H9 (cell line): ENCODE measurements around the gene DLST. TPM values are rescaled to one million over a fixed set of nuclear protein-coding genes. Genes with fewer than 3 reads are reported as not detected.

Experiments
- DNase-seq: peaks from one replicate; pipeline ENCODE4 v3.0.0-alpha.2; 2017
- H2AFZ ChIP-seq: one replicate; pipeline ENCODE4 v1.6.1; 2013; ENCODE audit warnings: mild to moderate bottlenecking, low read length, control low read depth, moderate library complexity
- H2AK5ac ChIP-seq: 2 replicates; pipeline ENCODE4 v1.6.1; 2013; ENCODE audit warnings: low read length, control low read depth, mixed read lengths; ENCODE audit not compliant: insufficient read length
- H2BK120ac ChIP-seq: one replicate; pipeline ENCODE4 v1.6.1; 2013; ENCODE audit warnings: low read depth, mild to moderate bottlenecking, low read length, control low read depth, inconsistent platforms; ENCODE audit not compliant: poor library complexity, severe bottlenecking
- H2BK12ac ChIP-seq: 2 replicates; pipeline ENCODE4 v1.6.1; 2013; ENCODE audit warnings: low read length, control low read depth, mixed read lengths, low read depth; ENCODE audit not compliant: insufficient read length
- H2BK15ac ChIP-seq: 2 replicates; pipeline ENCODE4 v1.6.1; 2013; ENCODE audit warnings: low read depth, low read length, control low read depth
- H2BK20ac ChIP-seq: one replicate; pipeline ENCODE4 v1.6.1; 2013; ENCODE audit warnings: low read depth, mild to moderate bottlenecking, low read length, control low read depth, inconsistent platforms; ENCODE audit not compliant: poor library complexity, severe bottlenecking
- H2BK5ac ChIP-seq: 2 replicates; pipeline ENCODE4 v1.6.1; 2013; ENCODE audit warnings: low read length, control low read depth, mixed read lengths; ENCODE audit not compliant: insufficient read length
- H3K14ac ChIP-seq: 2 replicates; pipeline ENCODE4 v1.6.1; 2013; ENCODE audit warnings: low read length, control low read depth; ENCODE audit not compliant: insufficient read depth
- H3K18ac ChIP-seq: 2 replicates; pipeline ENCODE4 v1.6.1; 2013; ENCODE audit warnings: low read depth, mild to moderate bottlenecking, mixed read lengths, low read length, control low read depth; ENCODE audit not compliant: insufficient read length
- H3K23ac ChIP-seq: 2 replicates; pipeline ENCODE4 v1.6.1; 2013; ENCODE audit warnings: low read length, control low read depth, mixed read lengths, low read depth; ENCODE audit not compliant: insufficient read length
- H3K23me2 ChIP-seq: 2 replicates; pipeline ENCODE4 v1.6.1; 2013; ENCODE audit warnings: low read depth, mild to moderate bottlenecking, mixed read lengths, low read length, control low read depth; ENCODE audit not compliant: insufficient read length, poor library complexity, severe bottlenecking
- H3K27ac ChIP-seq: 2 replicates; pipeline ENCODE4 v1.5.1; 2013; ENCODE audit warnings: low read length, control low read depth, mixed read lengths, low read depth; ENCODE audit not compliant: insufficient read length
- H3K27me3 ChIP-seq: 2 replicates; pipeline ENCODE4 v1.6.1; 2013; ENCODE audit warnings: low read length, control low read depth, inconsistent platforms; ENCODE audit not compliant: insufficient read depth
- H3K4ac ChIP-seq: 2 replicates; pipeline ENCODE4 v1.6.1; 2013; ENCODE audit warnings: low read depth, mild to moderate bottlenecking, control low read depth, inconsistent platforms, low read length, moderate library complexity
- H3K4me1 ChIP-seq: 2 replicates; pipeline ENCODE4 v1.6.1; 2013; ENCODE audit warnings: low read length, control low read depth, inconsistent platforms; ENCODE audit not compliant: insufficient read depth
- H3K4me2 ChIP-seq: 2 replicates; pipeline ENCODE4 v1.6.1; 2013; ENCODE audit warnings: low read length, control low read depth, mixed read lengths; ENCODE audit not compliant: insufficient read length, insufficient read depth
- H3K56ac ChIP-seq: 2 replicates; pipeline ENCODE4 v1.6.1; 2013; ENCODE audit warnings: low read depth, mild to moderate bottlenecking, mixed read lengths, low read length, control low read depth; ENCODE audit not compliant: insufficient read length
- H3K79me1 ChIP-seq: 2 replicates; pipeline ENCODE4 v1.6.1; 2013; ENCODE audit warnings: low read depth, mild to moderate bottlenecking, moderate library complexity, low read length, control low read depth, inconsistent platforms; ENCODE audit not compliant: insufficient read depth, poor library complexity, severe bottlenecking
- H3K79me2 ChIP-seq: 2 replicates; pipeline ENCODE4 v1.6.1; 2013; ENCODE audit warnings: low read length, control low read depth, inconsistent platforms; ENCODE audit not compliant: insufficient read depth
- H3K9ac ChIP-seq: 2 replicates; pipeline ENCODE4 v1.6.1; 2013; ENCODE audit warnings: low read length, control low read depth, mixed read lengths; ENCODE audit not compliant: insufficient read length; ENCODE audit errors: extremely low read depth
- H3K9me3 ChIP-seq: one replicate; pipeline ENCODE4 v1.6.1; 2013; ENCODE audit warnings: low read depth, low read length, inconsistent platforms; ENCODE audit not compliant: control insufficient read depth
- H3T11ph ChIP-seq: one replicate; pipeline ENCODE4 v1.6.1; 2013; ENCODE audit warnings: mild to moderate bottlenecking, low read length, control low read depth, inconsistent platforms
- H4K20me1 ChIP-seq: one replicate; pipeline ENCODE4 v1.6.1; 2013; ENCODE audit not compliant: control insufficient read depth, insufficient read length, insufficient read depth
- H4K5ac ChIP-seq: 2 replicates; pipeline ENCODE4 v1.6.1; 2013; ENCODE audit warnings: low read depth, mild to moderate bottlenecking, mixed read lengths, low read length, control low read depth; ENCODE audit not compliant: insufficient read length
- H4K8ac ChIP-seq: replicated peaks from 2 replicates; pipeline ENCODE4 v1.6.1; 2013; ENCODE audit warnings: low read length, control low read depth, mixed read lengths, low read depth; ENCODE audit not compliant: insufficient read length
- H4K91ac ChIP-seq: 2 replicates; pipeline ENCODE4 v1.6.1; 2013; ENCODE audit warnings: low read depth, mild to moderate bottlenecking, moderate library complexity, mixed read lengths, low read length, control low read depth; ENCODE audit not compliant: insufficient read length
- H3K27ac Mint-ChIP-seq, 3 experiments: 2 replicates in 2 of 3; 3 replicates in 1 of 3; pipeline ENCODE4 v1.8.0; 2020 to 2021; ENCODE audit warnings: mixed read lengths in 3 of 3, mild to moderate bottlenecking in 1 of 3, moderate library complexity in 1 of 3
- H3K27me3 Mint-ChIP-seq: 2 replicates; pipeline ENCODE4 v1.8.0; 2021; ENCODE audit warnings: low read depth, mild to moderate bottlenecking, moderate library complexity, mixed read lengths
- H3K36me3 Mint-ChIP-seq, 3 experiments: 2 replicates in 2 of 3; 3 replicates in 1 of 3; pipeline ENCODE4 v1.8.0; 2020 to 2021; ENCODE audit warnings: low read depth in 3 of 3, mixed read lengths in 3 of 3; ENCODE audit not compliant: insufficient read depth in 1 of 3
- H3K4me1 Mint-ChIP-seq, 2 experiments: 2 replicates each; pipeline ENCODE4 v1.8.0; 2020; ENCODE audit warnings: mixed read lengths in 2 of 2
- H3K4me3 Mint-ChIP-seq, 2 experiments: 2 replicates in 1 of 2; 3 replicates in 1 of 2; pipeline ENCODE4 v1.8.0; 2020 to 2021; ENCODE audit warnings: mild to moderate bottlenecking in 2 of 2, mixed read lengths in 2 of 2, moderate library complexity in 1 of 2
- H3K9me3 Mint-ChIP-seq, 2 experiments: 2 replicates in 1 of 2; 3 replicates in 1 of 2; pipeline ENCODE4 v1.8.0; 2020; ENCODE audit warnings: mild to moderate bottlenecking in 2 of 2, mixed read lengths in 2 of 2, moderate library complexity in 1 of 2
- WGBS: extraction: QIAGEN DNeasy Blood & Tissue Kit; methylation state at CpG from one replicate; pipeline ENCODE4 v1.1.7; 2013; ENCODE audit warnings: missing lambda C conversion rate, low lambda C conversion rate, mixed read lengths; ENCODE audit not compliant: insufficient read length; ENCODE audit errors: extremely low coverage; 5-methylcytosine and 5-hydroxymethylcytosine counted together
- total RNA-seq: library from RNA; stranded (reverse); gene quantifications from 2 replicates; pipeline ENCODE4 v1.2.1, GENCODE V29; 2021
- TF ChIP-seq, protein P1 (sequence below): fragments of 200-600 bp; sonication (generic); conservative IDR thresholded peaks from 3 replicates; pipeline ENCODE4 v1.8.0; 2021; ENCODE audit warnings: antibody characterized with exemption, mild to moderate bottlenecking

The DLST gene
- total RNA-seq, 1 experiment from 2014 or later, result 116 TPM

DNA sequence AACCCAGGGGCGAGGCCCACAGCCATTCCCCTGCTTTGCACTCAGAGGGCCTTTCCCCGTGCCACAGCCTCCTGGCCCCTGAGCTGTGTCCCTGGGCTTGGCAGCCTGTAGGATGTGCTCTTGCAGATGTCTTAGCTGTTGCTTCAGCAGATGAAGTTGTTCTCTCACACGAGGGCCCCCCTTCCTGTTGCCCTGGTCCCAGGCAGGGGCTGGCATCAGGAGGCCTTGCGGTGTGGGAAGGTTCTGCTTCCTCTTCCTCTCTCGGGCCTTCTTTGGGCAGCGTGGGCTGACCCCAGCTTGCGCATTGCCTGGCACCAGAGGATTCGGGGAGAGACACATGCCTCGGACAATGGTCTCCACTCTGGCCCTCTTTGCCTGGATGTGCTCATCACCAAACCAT is 18.4 kb upstream of the DLST start:
- Histone ChIP-seq H2BK15ac (no peak overlapping the region), H3K56ac (no peak overlapping the region), H3K23ac (no peak overlapping the region), H3T11ph (no peak overlapping the region), H2BK12ac (no peak overlapping the region), H3K4me1 (no peaks in the 10 kb centered on the region), H3K9ac (no peak overlapping the region), H2BK5ac (no peak overlapping the region), H4K8ac (no peak overlapping the region), H3K18ac (peak overlapping the region; percentile 44), H3K27ac (no peak overlapping the region), H2AK5ac (no peak overlapping the region), H3K4ac (no peak overlapping the region), H2AFZ (no peak overlapping the region), H4K5ac (no peak overlapping the region), H4K20me1 (no peaks in the 10 kb centered on the region), H2BK120ac (no peak overlapping the region), H3K4me2 (no peak overlapping the region), H4K91ac (no peak overlapping the region), H3K9me3 (no peaks in the 10 kb centered on the region), H3K27me3 (no peaks in the 10 kb centered on the region), H3K79me1 (no peaks in the 10 kb centered on the region), H3K14ac (no peak overlapping the region), H3K79me2 (no peaks in the 10 kb centered on the region), H2BK20ac (no peak overlapping the region), H3K23me2 (no peaks in the 10 kb centered on the region)
- Mint-ChIP-seq H3K9me3 (no peaks in the 10 kb centered on the region), H3K4me1 (peaks cover 0 to 5% of the 10 kb centered on the region in 2 experiments; a peak in 1 of 4 replicates), H3K4me3 (no peak overlapping the region), H3K27me3 (peaks cover 3% of the 10 kb centered on the region; the same call in 1 of the 2 replicates), H3K27ac (peak overlapping the region in 1 of 3 experiments; percentile 52; a peak in 1 of 7 replicates), H3K36me3 (no peaks in the 10 kb centered on the region)
- DNase-seq, result no peak
- TF ChIP-seq, protein P1, sequence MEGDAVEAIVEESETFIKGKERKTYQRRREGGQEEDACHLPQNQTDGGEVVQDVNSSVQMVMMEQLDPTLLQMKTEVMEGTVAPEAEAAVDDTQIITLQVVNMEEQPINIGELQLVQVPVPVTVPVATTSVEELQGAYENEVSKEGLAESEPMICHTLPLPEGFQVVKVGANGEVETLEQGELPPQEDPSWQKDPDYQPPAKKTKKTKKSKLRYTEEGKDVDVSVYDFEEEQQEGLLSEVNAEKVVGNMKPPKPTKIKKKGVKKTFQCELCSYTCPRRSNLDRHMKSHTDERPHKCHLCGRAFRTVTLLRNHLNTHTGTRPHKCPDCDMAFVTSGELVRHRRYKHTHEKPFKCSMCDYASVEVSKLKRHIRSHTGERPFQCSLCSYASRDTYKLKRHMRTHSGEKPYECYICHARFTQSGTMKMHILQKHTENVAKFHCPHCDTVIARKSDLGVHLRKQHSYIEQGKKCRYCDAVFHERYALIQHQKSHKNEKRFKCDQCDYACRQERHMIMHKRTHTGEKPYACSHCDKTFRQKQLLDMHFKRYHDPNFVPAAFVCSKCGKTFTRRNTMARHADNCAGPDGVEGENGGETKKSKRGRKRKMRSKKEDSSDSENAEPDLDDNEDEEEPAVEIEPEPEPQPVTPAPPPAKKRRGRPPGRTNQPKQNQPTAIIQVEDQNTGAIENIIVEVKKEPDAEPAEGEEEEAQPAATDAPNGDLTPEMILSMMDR, result no peak
- no CpG with 5 or more reads among the region's 9 CpGs for WGBS
